GM19455 (cell line): ENCODE data around the gene SSTR4.

Experiments
- ATAC-seq: cut with Tn5 transposase; IDR thresholded peaks from one replicate; pipeline ENCODE4 v1.9.1; 2021; ENCODE audit not compliant: unreplicated experiment

SSTR4 gene

DNA sequence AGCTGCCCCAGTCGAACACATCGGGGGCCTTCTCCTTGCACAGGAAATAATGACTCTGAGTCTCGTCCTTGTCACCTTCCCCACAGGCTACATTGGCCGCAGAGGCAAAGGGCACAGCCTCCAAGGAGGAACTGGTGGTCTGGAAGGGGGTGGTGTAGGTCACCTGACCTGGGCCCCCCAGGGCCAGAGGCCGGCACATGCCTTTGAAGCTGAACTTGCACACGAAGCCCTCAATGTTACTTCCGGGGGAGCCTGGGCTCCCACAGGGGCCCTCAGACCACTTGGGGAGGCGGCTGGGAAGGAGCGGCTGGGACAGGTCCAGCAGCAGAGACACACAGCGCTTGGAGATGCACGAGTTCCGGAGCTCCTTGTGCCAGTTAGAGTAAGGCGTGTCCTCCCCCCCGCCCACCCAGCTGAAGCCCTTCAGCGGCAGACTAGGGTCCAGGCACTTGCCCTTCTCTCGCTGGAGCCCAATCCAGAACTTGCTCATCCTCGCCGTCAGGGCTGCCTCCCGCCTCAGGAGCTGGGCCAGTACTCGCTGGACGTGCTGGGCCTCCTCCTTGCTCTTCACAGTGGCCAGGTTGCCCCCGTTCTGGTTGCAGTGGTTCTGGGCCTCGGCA lies 50.4 kb downstream of the SSTR4 start:
- ATAC-seq = no peak

- ATAC-seq = no peak
These were observed 51.0 kb downstream of the SSTR4 start, which contains the start of gene CD93 for GRCh38 chr20:23086056-23086566. TSS of gene CD93 (minus strand) at chr20:23086324. CDS start at chr20:23086192, 132 bp downstream.

GRCh38 chr20:23086931-23087411 lies 51.9 kb downstream of the SSTR4 start:
- no peak for ATAC-seq

DNA sequence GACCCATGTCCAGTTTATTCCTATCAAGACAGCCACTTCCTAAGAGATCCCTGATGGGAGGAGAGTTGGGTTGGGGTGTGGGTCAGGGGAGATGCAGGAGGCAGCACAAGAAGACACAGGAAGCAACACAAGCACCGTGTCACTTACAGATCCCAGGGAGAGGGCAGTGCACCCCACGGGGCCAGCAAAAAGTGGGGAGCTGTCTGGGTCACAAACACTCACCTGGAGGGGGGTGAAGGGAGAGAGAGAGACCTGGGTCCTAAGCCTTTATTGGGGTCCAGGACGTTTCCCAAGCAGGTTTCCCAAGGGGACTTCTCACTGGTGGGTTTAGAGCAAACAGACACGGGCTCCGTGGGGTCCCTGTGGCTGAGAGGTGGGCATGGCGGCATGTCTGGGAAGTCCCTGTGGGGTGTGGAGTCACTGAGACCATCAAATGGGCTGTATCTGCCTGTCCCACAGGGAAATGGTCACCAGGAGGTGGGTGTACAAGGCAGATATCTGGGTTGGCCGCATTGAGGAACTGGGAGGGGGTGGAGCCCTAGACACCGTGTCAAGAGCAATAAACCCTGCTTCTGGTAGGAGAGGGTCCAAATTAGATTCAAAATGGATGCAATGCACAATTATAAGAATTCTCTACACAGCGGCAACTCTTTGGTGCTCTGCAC lies 52.6 kb downstream of the SSTR4 start:
- ATAC-seq = no peak
